Neural cell (in vitro differentiated cells): ENCODE data around the gene MPI. TPM values are rescaled to one million over a fixed set of nuclear protein-coding genes. Genes with fewer than 3 reads are reported as not detected.

ENCODE experiments used
- H2AFZ ChIP-seq: fragments of 200-600, 300-800 bp; sonication (generic), shearing (Covaris generic); 2 replicates; pipeline ENCODE4 v1.6.0; 2014; ENCODE audit warnings: low read depth, mild to moderate bottlenecking, antibody characterized with exemption, low read length, moderate library complexity
- H3F3A ChIP-seq: fragments of 200-600 bp; shearing (Covaris generic); 2 replicates; pipeline ENCODE4 v1.6.1; 2016; ENCODE audit warnings: mild to moderate bottlenecking, moderate library complexity, mixed read lengths, antibody characterized with exemption, low read length; ENCODE audit not compliant: insufficient read depth, poor library complexity, severe bottlenecking
- H3K27ac ChIP-seq: fragments of 200-600, 300-800 bp; sonication (generic), shearing (Covaris generic); 2 replicates; pipeline ENCODE4 v1.5.1; 2014; ENCODE audit warnings: mild to moderate bottlenecking, low read length, moderate library complexity
- H3K27me3 ChIP-seq: fragments of 300-800, 200-600 bp; sonication (generic), shearing (Covaris generic); 2 replicates; pipeline ENCODE4 v1.6.0; 2014; ENCODE audit warnings: mild to moderate bottlenecking, low read depth, low read length, moderate library complexity; ENCODE audit not compliant: insufficient read depth
- H3K36me3 ChIP-seq: fragments of 300-800, 200-600 bp; sonication (generic), shearing (Covaris generic); 2 replicates; pipeline ENCODE4 v1.5.1; 2014; ENCODE audit warnings: mild to moderate bottlenecking, antibody characterized with exemption, low read length, moderate library complexity; ENCODE audit not compliant: insufficient read depth
- H3K4me2 ChIP-seq: fragments of 300-800, 200-600 bp; sonication (generic), shearing (Covaris generic); 2 replicates; pipeline ENCODE4 v1.6.0; 2014; ENCODE audit warnings: mild to moderate bottlenecking, low read length
- H3K4me3 ChIP-seq: fragments of 300-800, 200-600 bp; sonication (generic), shearing (Covaris generic); 2 replicates; pipeline ENCODE4 v1.5.1; 2014; ENCODE audit warnings: mild to moderate bottlenecking, low read length, moderate library complexity
- H3K79me2 ChIP-seq: fragments of 200-600 bp; shearing (Covaris generic); replicated peaks from 2 replicates; pipeline ENCODE4 v1.6.0; 2014; ENCODE audit warnings: mild to moderate bottlenecking, low read length, moderate library complexity; ENCODE audit not compliant: insufficient read depth
- H3K9ac ChIP-seq: fragments of 300-800, 200-600 bp; sonication (generic), shearing (Covaris generic); 2 replicates; pipeline ENCODE4 v1.6.1; 2016; ENCODE audit warnings: mild to moderate bottlenecking, low read length, mixed read lengths
- H3K9me2 ChIP-seq: fragments of 200-600 bp; shearing (Covaris generic); 2 replicates; pipeline ENCODE4 v1.6.1; 2016; ENCODE audit warnings: mild to moderate bottlenecking, low read length, mixed read lengths; ENCODE audit not compliant: insufficient read depth
- H3K9me3 ChIP-seq: fragments of 200-600, 300-800 bp; sonication (generic), shearing (Covaris generic); 2 replicates; pipeline ENCODE4 v1.6.1; 2016; ENCODE audit warnings: mild to moderate bottlenecking, mixed run types, low read length, moderate library complexity, mixed read lengths
- H4K20me1 ChIP-seq: fragments of 200-600 bp; shearing (Covaris generic); 2 replicates; pipeline ENCODE4 v1.6.1; 2016; ENCODE audit warnings: mild to moderate bottlenecking, mixed run types; ENCODE audit not compliant: insufficient read depth
- CTCF ChIP-seq: fragments of 450-650 bp; IDR thresholded peaks from 2 replicates; pipeline ENCODE4 v1.5.1; 2014; ENCODE audit warnings: antibody characterized with exemption, mild to moderate bottlenecking, moderate library complexity; ENCODE audit not compliant: poor library complexity, severe bottlenecking
- EP300 ChIP-seq: fragments of 450-650 bp; conservative IDR thresholded peaks from 2 replicates; pipeline ENCODE4 v1.6.1; 2014; ENCODE audit warnings: antibody characterized with exemption, mild to moderate bottlenecking, moderate library complexity; ENCODE audit not compliant: poor library complexity, severe bottlenecking
- EZH2 ChIP-seq: fragments of 200-600, 300-800 bp; shearing (Covaris generic), sonication (generic); IDR thresholded peaks from 2 replicates; pipeline ENCODE4 v1.6.1; 2014; ENCODE audit warnings: antibody characterized with exemption, low read length, borderline replicate concordance, mild to moderate bottlenecking; ENCODE audit not compliant: insufficient read depth, poor library complexity, severe bottlenecking
- MXI1 ChIP-seq: fragments of 450-650 bp; conservative IDR thresholded peaks from 2 replicates; pipeline ENCODE4 v1.6.1; 2014; ENCODE audit warnings: antibody characterized with exemption, mild to moderate bottlenecking; ENCODE audit not compliant: poor library complexity, severe bottlenecking
- POLR2AphosphoS5 ChIP-seq: IDR thresholded peaks from 2 replicates; pipeline ENCODE4 v1.6.1; 2012
- RAD21 ChIP-seq: fragments of 450-650 bp; conservative IDR thresholded peaks from 2 replicates; pipeline ENCODE4 v1.6.1; 2014; ENCODE audit warnings: antibody characterized with exemption, mild to moderate bottlenecking, moderate library complexity
- SMC3 ChIP-seq: fragments of 450-650 bp; conservative IDR thresholded peaks from 2 replicates; pipeline ENCODE4 v1.6.1; 2014; ENCODE audit warnings: antibody characterized with exemption, mild to moderate bottlenecking, moderate library complexity; ENCODE audit not compliant: poor library complexity
- TAF1 ChIP-seq: IDR thresholded peaks from 2 replicates; pipeline ENCODE4 v1.6.1; 2012; ENCODE audit warnings: low read depth
- polyA minus RNA-seq: library from RNA; depleted of rRNA, polyadenylated mRNA; stranded (reverse); fragments of >200 nt; gene quantifications from 2 replicates; pipeline ENCODE4 v1.2.3, GENCODE V29; 2014
- polyA plus RNA-seq: library from polyadenylated mRNA; depleted of rRNA; stranded (reverse); fragments of >200 nt; gene quantifications from 2 replicates; pipeline ENCODE4 v1.2.3, GENCODE V29; 2014
- TF ChIP-seq, protein P1 (sequence below): IDR thresholded peaks from 2 replicates; pipeline ENCODE4 v1.6.1; 2012; ENCODE audit warnings: borderline replicate concordance

The MPI gene, protein sequence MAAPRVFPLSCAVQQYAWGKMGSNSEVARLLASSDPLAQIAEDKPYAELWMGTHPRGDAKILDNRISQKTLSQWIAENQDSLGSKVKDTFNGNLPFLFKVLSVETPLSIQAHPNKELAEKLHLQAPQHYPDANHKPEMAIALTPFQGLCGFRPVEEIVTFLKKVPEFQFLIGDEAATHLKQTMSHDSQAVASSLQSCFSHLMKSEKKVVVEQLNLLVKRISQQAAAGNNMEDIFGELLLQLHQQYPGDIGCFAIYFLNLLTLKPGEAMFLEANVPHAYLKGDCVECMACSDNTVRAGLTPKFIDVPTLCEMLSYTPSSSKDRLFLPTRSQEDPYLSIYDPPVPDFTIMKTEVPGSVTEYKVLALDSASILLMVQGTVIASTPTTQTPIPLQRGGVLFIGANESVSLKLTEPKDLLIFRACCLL
- polyA plus RNA-seq (80.3 and 88.0 TPM in 2 replicates), polyA minus RNA-seq (45.4 and 57.7 TPM in 2 replicates)

DNA sequence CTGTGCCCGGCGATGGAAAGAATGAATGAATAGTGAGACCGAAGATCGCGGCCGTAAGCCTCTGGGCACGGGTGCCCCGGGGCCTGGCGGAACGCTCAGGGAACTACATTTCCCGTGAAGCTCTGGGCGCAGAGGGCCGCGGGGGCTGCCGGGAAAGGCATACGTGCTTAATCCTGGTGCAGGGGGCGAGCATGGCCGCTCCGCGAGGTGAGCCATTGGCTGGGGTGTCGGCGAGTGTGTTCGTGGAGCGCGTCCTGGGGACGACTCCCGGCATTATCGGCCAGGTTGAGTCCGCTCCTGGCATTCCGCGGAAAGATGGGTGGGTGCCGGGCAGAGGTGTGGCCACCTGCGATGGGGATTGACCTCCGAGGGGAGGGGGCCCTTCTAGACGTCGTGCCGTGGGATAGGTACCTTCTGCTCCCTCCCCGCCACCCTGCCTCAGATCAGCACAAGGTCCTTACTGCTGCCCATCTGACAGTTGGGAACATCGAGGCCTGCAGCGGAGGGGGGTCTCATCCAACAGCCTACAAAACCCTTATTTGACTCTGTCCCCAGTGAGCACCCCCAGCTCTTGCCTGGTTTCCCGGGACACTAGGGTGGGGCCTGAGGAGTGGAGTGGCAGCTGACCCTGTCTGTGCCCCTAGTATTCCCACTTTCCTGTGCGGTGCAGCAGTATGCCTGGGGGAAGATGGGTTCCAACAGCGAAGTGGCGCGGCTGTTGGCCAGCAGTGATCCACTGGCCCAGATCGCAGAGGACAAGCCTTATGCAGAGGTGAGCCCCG lies at the start of gene MPI:
Gene MPI (plus strand): TSS at position 160 of the 782 bp plus-strand sequence. CDS start 32 bp downstream, at position 192.
- H3F3A ChIP-seq = no peaks in the 10 kb centered on the region
- no peaks in the 10 kb centered on the region for H3K9me3 ChIP-seq
- H3K4me3 ChIP-seq = peak within 1 kb of the TSS; percentile 82
- no peaks in the 10 kb centered on the region for H3K9me2 ChIP-seq
- peak within 1 kb of the TSS; percentile 97 for H2AFZ ChIP-seq
- H3K27me3 ChIP-seq = no peaks in the 10 kb centered on the region
- peak; percentile 32 for TF ChIP-seq CTCF
- TF ChIP-seq POLR2AphosphoS5 = peak; percentile 85
- TF ChIP-seq RAD21 = peak; percentile 34
- TF ChIP-seq SMC3 = no peak
- no peak for TF ChIP-seq EZH2
- peak; percentile 32 for TF ChIP-seq EP300
- no peak for TF ChIP-seq TAF1
- TF ChIP-seq, protein P1, sequence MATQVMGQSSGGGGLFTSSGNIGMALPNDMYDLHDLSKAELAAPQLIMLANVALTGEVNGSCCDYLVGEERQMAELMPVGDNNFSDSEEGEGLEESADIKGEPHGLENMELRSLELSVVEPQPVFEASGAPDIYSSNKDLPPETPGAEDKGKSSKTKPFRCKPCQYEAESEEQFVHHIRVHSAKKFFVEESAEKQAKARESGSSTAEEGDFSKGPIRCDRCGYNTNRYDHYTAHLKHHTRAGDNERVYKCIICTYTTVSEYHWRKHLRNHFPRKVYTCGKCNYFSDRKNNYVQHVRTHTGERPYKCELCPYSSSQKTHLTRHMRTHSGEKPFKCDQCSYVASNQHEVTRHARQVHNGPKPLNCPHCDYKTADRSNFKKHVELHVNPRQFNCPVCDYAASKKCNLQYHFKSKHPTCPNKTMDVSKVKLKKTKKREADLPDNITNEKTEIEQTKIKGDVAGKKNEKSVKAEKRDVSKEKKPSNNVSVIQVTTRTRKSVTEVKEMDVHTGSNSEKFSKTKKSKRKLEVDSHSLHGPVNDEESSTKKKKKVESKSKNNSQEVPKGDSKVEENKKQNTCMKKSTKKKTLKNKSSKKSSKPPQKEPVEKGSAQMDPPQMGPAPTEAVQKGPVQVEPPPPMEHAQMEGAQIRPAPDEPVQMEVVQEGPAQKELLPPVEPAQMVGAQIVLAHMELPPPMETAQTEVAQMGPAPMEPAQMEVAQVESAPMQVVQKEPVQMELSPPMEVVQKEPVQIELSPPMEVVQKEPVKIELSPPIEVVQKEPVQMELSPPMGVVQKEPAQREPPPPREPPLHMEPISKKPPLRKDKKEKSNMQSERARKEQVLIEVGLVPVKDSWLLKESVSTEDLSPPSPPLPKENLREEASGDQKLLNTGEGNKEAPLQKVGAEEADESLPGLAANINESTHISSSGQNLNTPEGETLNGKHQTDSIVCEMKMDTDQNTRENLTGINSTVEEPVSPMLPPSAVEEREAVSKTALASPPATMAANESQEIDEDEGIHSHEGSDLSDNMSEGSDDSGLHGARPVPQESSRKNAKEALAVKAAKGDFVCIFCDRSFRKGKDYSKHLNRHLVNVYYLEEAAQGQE = no peak
- TF ChIP-seq MXI1 = peak; percentile 93
- no peaks in the 10 kb centered on the region for H4K20me1 ChIP-seq
- peak within 1 kb of the TSS; percentile 86 for H3K9ac ChIP-seq
- no peaks in the 10 kb centered on the region for H3K79me2 ChIP-seq
- H3K36me3 ChIP-seq = peaks cover 5% of the 10 kb centered on the region
- H3K27ac ChIP-seq = peak within 1 kb of the TSS; percentile 66
- peak within 1 kb of the TSS; percentile 80 for H3K4me2 ChIP-seq
